ENCODE data around the gene JPH4. TPM values are rescaled to one million over a fixed set of nuclear protein-coding genes. Genes with fewer than 3 reads are reported as not detected.

The JPH4 gene
- total RNA-seq, 1 experiment from 2014 or later, result not detected

Other genes starting within 250 kb of the JPH4 start
- gene SLC22A17, start 225.9 kb downstream of the JPH4 start, total RNA-seq (2022), result not detected in 2 replicates
- not detected in 2 replicates for gene EFS, start 213.6 kb downstream of the JPH4 start, total RNA-seq (2022)
- gene IL25, start 206.0 kb downstream of the JPH4 start, total RNA-seq (2022), result not detected in 2 replicates
- gene CMTM5, start 201.7 kb downstream of the JPH4 start, total RNA-seq (2022), result not detected in 2 replicates
- not detected in 2 replicates for gene MYH6, start 170.5 kb downstream of the JPH4 start, total RNA-seq (2022)
- not detected in 2 replicates for gene MYH7, start 143.1 kb downstream of the JPH4 start, total RNA-seq (2022)
- 44.5 and 46.8 TPM in 2 replicates for gene NGDN, start 109.1 kb downstream of the JPH4 start, total RNA-seq (2022)
- gene ZFHX2, start 27.0 kb downstream of the JPH4 start, total RNA-seq (2022), result 1.8 and 2.1 TPM in 2 replicates
- 16.8 and 22.4 TPM in 2 replicates for gene THTPA, start 22.5 kb downstream of the JPH4 start, total RNA-seq (2022)
- gene AP1G2, start 11.0 kb downstream of the JPH4 start, total RNA-seq (2022), result 89.2 and 95.7 TPM in 2 replicates
- gene DHRS2, start 57.6 kb upstream of the JPH4 start, total RNA-seq (2022), result 0.27 and 1.1 TPM in 2 replicates